HEK293T (cell line): Measurements from ENCODE around the gene IRF2BP1.

Source experiments
- CTCF ChIA-PET: fragments of 350-600 bp; formaldehyde crosslinking; extraction: SDS; loops from one replicate; lab custom pipeline; 2021; ENCODE audit warnings: antibody characterized with exemption, inconsistent platforms; lab: Yijun Ruan, JAX
- POLR2A ChIA-PET: fragments of 350-600 bp; formaldehyde crosslinking; extraction: SDS; loops from one replicate; lab custom pipeline; 2020; ENCODE audit warnings: antibody characterized with exemption, inconsistent platforms; lab: Yijun Ruan, JAX
- DNase-seq: peaks from one replicate; pipeline ENCODE4 v3.0.0; 2012; ENCODE audit warnings: mixed read lengths; ENCODE audit errors: extremely low spot score
- ARNT ChIP-seq: fragments of 450-650 bp; IDR thresholded peaks from 2 replicates; pipeline ENCODE4 v1.6.1; 2017; ENCODE audit warnings: mild to moderate bottlenecking
- BHLHE40 ChIP-seq: fragments of 450-650 bp; IDR thresholded peaks from 2 replicates; pipeline ENCODE4 v1.6.1; 2016; ENCODE audit warnings: mild to moderate bottlenecking, moderate library complexity, borderline replicate concordance
- CTBP1 ChIP-seq: fragments of 450-650 bp; IDR thresholded peaks from 2 replicates; pipeline ENCODE4 v1.6.1; 2016; ENCODE audit warnings: borderline replicate concordance
- ELF4 ChIP-seq: fragments of 450-650 bp; IDR thresholded peaks from 2 replicates; pipeline ENCODE4 v1.6.1; 2017; ENCODE audit warnings: antibody characterized with exemption
- FOXA1 ChIP-seq: fragments of 450-650 bp; IDR thresholded peaks from 2 replicates; pipeline ENCODE4 v1.6.1; 2016; ENCODE audit warnings: mild to moderate bottlenecking
- FOXK2 ChIP-seq: fragments of 450-650 bp; IDR thresholded peaks from 2 replicates; pipeline ENCODE4 v1.6.1; 2016; ENCODE audit warnings: mild to moderate bottlenecking
- FOXM1 ChIP-seq: fragments of 450-650 bp; IDR thresholded peaks from 2 replicates; pipeline ENCODE4 v1.6.1; 2017; ENCODE audit warnings: mild to moderate bottlenecking, borderline replicate concordance
- HDGF ChIP-seq: fragments of 450-650 bp; IDR thresholded peaks from 2 replicates; pipeline ENCODE4 v1.6.1; 2017; ENCODE audit warnings: antibody characterized with exemption, borderline replicate concordance
- L3MBTL2 ChIP-seq: fragments of 450-650 bp; conservative IDR thresholded peaks from 2 replicates; pipeline ENCODE4 v1.6.1; 2016; ENCODE audit warnings: mild to moderate bottlenecking
- LEF1 ChIP-seq: fragments of 450-650 bp; IDR thresholded peaks from 2 replicates; pipeline ENCODE4 v1.6.1; 2017; ENCODE audit warnings: mild to moderate bottlenecking, borderline replicate concordance
- NFRKB ChIP-seq: fragments of 450-650 bp; IDR thresholded peaks from 2 replicates; pipeline ENCODE4 v1.6.1; 2016; ENCODE audit warnings: mild to moderate bottlenecking, moderate library complexity
- SP1 ChIP-seq: fragments of 450-650 bp; IDR thresholded peaks from 2 replicates; pipeline ENCODE4 v1.6.1; 2017
- SUZ12 ChIP-seq: fragments of 450-650 bp; IDR thresholded peaks from 2 replicates; pipeline ENCODE4 v1.6.1; 2016; ENCODE audit warnings: mild to moderate bottlenecking
- TARDBP ChIP-seq: fragments of 450-650 bp; IDR thresholded peaks from 2 replicates; pipeline ENCODE4 v1.6.1; 2016
- ZNF384 ChIP-seq: fragments of 450-650 bp; IDR thresholded peaks from 2 replicates; pipeline ENCODE4 v1.6.1; 2016
- TF ChIP-seq, protein P1 (sequence below): fragments of 450-650 bp; IDR thresholded peaks from 2 replicates; pipeline ENCODE4 v1.6.1; 2016

The IRF2BP1 gene

DNA sequence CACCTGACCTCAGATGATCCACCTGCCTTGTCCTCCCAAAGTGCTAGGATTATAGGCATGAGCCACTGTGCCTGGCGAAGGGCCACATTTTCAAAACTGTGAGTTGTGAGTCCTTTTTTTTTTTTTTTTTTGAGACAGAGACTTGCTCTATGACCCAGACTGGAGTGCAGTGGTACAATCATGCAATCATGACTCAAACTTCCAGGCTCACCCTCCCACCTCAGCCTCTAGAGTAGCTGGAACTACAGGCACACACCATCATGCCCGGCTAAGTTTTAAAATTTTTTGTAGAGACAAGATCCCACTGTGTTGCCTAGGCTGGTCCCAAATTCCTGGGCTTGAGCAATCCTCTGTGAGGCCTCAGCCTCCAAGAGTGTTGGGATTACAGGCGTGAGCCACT lies 20.3 kb upstream of the IRF2BP1 start:
- POLR2A ChIA-PET, result interaction anchor here (1.1 kb wide), 1 partner anchor 90 kb away, joined by 4 read pairs; no protein-coding TSS in a partner anchor
- CTCF ChIA-PET, result interaction anchor here (0.8 kb wide), 1 partner anchor 23 kb away, joined by 3 read pairs; no protein-coding TSS in a partner anchor
- no peak for DNase-seq
- no peak for TF ChIP-seq FOXK2

DNA sequence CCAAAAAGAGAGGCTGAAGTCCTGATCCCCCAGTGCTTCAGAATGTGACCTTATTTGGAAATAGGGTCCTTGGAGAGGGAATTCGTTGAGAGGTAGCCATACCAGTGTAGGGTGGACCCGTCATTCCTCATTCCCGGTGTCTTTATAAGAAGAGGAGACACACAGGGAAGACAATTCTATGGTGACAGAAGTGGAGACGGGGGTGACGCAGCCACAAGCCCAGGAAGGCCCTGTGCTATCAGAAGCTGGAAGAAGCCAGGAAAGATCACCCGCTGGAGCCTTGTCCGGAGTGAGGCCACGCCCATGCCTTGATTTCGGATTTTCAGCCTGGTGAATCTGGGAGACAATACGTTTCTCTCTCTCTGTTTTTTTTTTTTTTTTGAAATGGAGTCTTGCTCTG lies 19.1 kb upstream of the IRF2BP1 start:
- ChIA-PET CTCF (interaction anchor here (0.7 kb wide), 1 partner anchor 74 kb away, joined by 3 read pairs; no protein-coding TSS in a partner anchor), POLR2A (interaction anchor here (1.1 kb wide), 1 partner anchor 91 kb away, joined by 4 read pairs; no protein-coding TSS in a partner anchor)
- DNase-seq, result no peak
- TF ChIP-seq, protein P1, sequence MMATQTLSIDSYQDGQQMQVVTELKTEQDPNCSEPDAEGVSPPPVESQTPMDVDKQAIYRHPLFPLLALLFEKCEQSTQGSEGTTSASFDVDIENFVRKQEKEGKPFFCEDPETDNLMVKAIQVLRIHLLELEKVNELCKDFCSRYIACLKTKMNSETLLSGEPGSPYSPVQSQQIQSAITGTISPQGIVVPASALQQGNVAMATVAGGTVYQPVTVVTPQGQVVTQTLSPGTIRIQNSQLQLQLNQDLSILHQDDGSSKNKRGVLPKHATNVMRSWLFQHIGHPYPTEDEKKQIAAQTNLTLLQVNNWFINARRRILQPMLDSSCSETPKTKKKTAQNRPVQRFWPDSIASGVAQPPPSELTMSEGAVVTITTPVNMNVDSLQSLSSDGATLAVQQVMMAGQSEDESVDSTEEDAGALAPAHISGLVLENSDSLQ, result no peak
- no peak for TF ChIP-seq SUZ12
- TF ChIP-seq CTBP1, result no peak
- no peak for TF ChIP-seq L3MBTL2
- no peak for TF ChIP-seq SP1
- TF ChIP-seq FOXA1, result no peak
- no peak for TF ChIP-seq LEF1
- no peak for TF ChIP-seq ELF4
- no peak for TF ChIP-seq ARNT
- no peak for TF ChIP-seq HDGF
- TF ChIP-seq FOXK2, result no peak
- TF ChIP-seq ZNF384, result no peak
- no peak for TF ChIP-seq FOXM1
- TF ChIP-seq BHLHE40, result no peak
- no peak for TF ChIP-seq TARDBP
- TF ChIP-seq NFRKB, result no peak

DNA sequence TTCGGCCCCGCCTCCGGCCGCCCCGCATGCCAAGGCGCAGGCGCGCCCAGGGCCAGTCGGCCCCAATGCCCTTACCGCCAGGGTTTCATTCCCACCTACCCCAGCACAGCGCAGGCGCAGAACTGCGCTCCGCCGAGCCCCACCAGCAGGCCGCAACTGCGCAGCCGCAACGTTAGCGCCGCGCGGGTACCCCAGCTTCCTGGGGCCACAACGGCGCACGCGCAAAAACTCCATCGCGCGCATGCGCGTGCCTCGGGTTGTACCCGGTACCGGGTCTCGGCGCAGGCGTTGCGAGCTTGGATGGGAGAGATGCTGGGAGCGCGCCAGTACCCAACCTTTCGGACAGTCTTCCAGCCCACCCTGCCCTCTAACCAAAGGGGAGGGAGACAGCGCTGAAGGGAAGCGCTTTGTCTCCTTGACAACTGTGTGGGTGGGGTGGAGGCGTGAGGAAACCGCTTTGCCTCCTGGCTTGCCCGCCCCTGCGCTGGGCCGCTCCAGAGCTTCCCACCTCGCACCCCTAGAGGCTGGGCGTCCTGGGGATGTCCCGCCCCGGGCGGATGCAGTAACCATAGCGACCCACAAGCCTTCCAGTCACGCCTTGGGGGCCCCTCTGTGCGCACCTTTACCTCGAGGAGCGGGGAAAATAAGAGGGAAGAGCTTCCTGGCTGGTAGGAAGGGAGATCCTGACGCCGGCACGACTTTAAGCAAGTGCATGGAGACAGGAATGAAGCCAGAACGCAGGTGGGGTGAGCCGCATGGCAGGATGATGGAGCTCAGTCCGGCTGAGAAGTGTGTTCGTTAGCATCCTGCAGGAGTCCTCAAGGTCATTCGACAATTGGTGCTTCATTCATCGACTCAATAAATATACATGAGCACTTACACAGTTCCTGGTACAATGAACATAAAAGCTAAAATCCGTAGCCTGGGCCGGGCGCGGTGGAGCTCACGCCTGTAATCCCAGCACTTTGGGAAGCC lies 17.0 kb upstream of the IRF2BP1 start:
- CTCF ChIA-PET, result interaction anchor here (0.7 to 1.7 kb wide), 4 partner anchors 11 to 104 kb away, joined by 3 to 12 read pairs (median 3); partner anchors contain the start of genes FOXA3 and NANOS2

DNA sequence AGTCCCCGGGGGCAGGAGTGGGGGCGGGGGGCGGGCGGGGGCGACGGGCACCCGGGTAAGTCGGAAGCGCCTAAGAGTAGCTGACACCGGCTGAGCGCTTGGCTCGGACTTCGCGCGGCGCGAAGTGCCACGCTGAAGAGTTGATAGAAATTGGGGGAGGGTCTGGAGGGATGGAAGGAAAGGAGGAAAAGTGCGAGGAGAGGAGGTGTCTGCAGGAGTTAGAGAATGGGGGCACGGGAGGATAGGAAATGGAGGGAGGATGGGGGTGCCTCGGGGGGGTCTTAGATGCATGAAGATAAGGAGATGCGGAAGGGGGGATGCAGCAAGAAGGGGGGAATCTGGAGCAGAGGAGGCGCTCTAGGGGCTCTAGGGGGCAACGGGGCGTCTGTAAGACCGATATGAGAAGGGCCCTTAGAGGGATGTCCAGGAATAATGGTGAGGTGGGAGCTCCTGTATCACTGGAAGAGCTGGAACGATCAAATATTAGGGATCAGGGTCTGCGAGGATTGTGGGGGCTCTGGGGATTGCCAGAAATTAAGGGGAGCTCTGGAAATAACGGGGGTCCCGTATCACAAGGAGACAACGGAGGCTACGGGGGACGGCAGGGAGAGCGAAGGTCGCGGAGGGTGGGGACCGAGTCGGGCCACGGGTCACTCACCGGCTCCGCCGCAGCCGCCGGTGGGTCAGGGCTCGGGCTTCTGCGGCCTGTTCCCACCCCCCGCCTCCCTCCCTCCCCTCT lies 16.1 kb upstream of the IRF2BP1 start, which contains the start of gene MYPOP:
TSS of gene MYPOP (minus strand) at position 702 of the 739 bp plus-strand sequence. CDS start 840 bp downstream, outside the sequence.
- ChIA-PET CTCF (interaction anchor here (1.7 kb wide), 1 partner anchor 11 kb away, joined by 12 read pairs; the partner anchor contains the start of gene NANOS2), POLR2A (interaction anchor here (0.6 to 3.6 kb wide), 13 partner anchors 9 to 117 kb away, joined by 3 to 34 read pairs (median 10); partner anchors contain the start of genes CCDC61, FOXA3, IRF2BP1 and NANOS2)
- TF ChIP-seq, protein P1, result no peak
- no peak for TF ChIP-seq CTBP1
- TF ChIP-seq FOXM1, result no peak
- TF ChIP-seq TARDBP, result no peak
- no peak for TF ChIP-seq FOXK2
- 0 out of 2 replicates have a peak, but pooled peaks have one; percentile 26 for TF ChIP-seq L3MBTL2
- TF ChIP-seq SUZ12, result no peak
- TF ChIP-seq BHLHE40, result no peak
- no peak for TF ChIP-seq HDGF
- DNase-seq, result no peak

More for the DNA sequence above, 17.0 kb upstream of the IRF2BP1 start:
- POLR2A ChIA-PET, result interaction anchor here (0.6 to 3.6 kb wide), 16 partner anchors 9 to 146 kb away, joined by 3 to 34 read pairs (median 6); partner anchors contain the start of genes CCDC61, FOXA3, IRF2BP1 and NANOS2
- TF ChIP-seq SUZ12 (no peak), ZNF384 (no peak), BHLHE40 (no peak), ARNT (no peak), ELF4 (no peak), LEF1 (no peak), CTBP1 (peak; percentile 48; the same call in 1 of the 2 replicates), L3MBTL2 (peak; percentile 67), SP1 (no peak)
- peak; percentile 100 for DNase-seq

DNA sequence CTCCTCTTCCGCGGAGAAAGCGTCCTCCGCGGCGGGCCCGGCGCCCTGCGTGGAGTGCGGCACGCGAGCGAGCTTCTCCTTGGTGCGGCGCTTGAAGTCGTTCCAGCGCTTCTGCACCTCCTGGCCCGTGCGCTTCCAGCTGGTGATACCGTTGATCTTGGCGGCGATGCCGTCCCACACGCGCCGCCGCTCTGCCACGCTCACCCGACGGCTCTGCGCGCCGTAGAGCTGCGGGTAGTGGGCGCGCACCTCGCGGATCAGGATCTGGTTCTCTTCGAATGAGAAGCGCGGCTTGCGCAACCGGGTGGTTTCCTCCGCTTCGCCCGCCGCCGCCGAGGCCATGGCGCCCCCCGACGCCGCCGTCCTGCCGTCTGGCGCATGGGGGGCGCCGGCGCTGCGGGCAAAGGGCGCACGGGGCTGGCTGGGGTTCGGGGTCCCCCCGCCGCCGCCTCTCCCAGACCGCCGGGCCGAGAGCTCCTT lies 15.5 kb upstream of the IRF2BP1 start:
- peak; percentile 31 for DNase-seq
- TF ChIP-seq FOXA1 (no peak), TARDBP (no peak), HDGF (no peak)
- TF ChIP-seq, protein P1, result no peak
- ChIA-PET POLR2A (interaction anchor here (1.3 to 3.6 kb wide), 2 partner anchors 16 to 26 kb away, joined by 4 to 34 read pairs; partner anchors contain the start of gene IRF2BP1), CTCF (no interaction called here)
